ENCODE results near the gene CTSL.

- TF ChIP-seq CTCF (IDR thresholded peaks at IDR 0.05) (no peak), POLR2A (IDR thresholded peaks at IDR 0.05) (no peak)
Measured at GRCh38 chr9:87682085-87682484, 43.8 kb upstream of the CTSL start.
